ENCODE measurements around the gene CAMK1G.

Gene CAMK1G

GRCh38 chr1:209576392-209577197 is 6.9 kb upstream of the CAMK1G start:
- no peak for DNase-seq (ENCODE audit: low read depth)
- TF ChIP-seq CTCF (IDR thresholded peaks at IDR 0.05; ENCODE audit: control insufficient read depth, extremely low read depth, insufficient read depth): peak; percentile 99
- H3K4me3 ChIP-seq (ENCODE audit: low read depth, low read length): no peak overlapping the region

- TF ChIP-seq CTCF (IDR thresholded peaks at IDR 0.05; ENCODE audit: control insufficient read depth, extremely low read depth, insufficient read depth): no peak
- H3K4me3 ChIP-seq (ENCODE audit: low read depth, low read length): no peak overlapping the region
- no peak for DNase-seq (ENCODE audit: low read depth)
Observed at GRCh38 chr1:209577346-209577745, 6.2 kb upstream of the CAMK1G start.

GRCh38 chr1:209580577-209580976 is 2.9 kb upstream of the CAMK1G start:
- no peak for TF ChIP-seq CTCF (IDR thresholded peaks at IDR 0.05; ENCODE audit: control insufficient read depth, extremely low read depth, insufficient read depth)
- DNase-seq (ENCODE audit: low read depth): no peak
- no peak overlapping the region for H3K4me3 ChIP-seq (ENCODE audit: low read depth, low read length)

GRCh38 chr1:209584231-209584672 is 738 bp downstream of the CAMK1G start:
- H3K4me3 ChIP-seq (ENCODE audit: low read depth, low read length): no peak overlapping the region
- no peak for TF ChIP-seq CTCF (IDR thresholded peaks at IDR 0.05; ENCODE audit: control insufficient read depth, extremely low read depth, insufficient read depth)

GRCh38 chr1:209585197-209585596 is 1.7 kb downstream of the CAMK1G start:
- no peak for TF ChIP-seq CTCF (IDR thresholded peaks at IDR 0.05; ENCODE audit: control insufficient read depth, extremely low read depth, insufficient read depth)
- DNase-seq (ENCODE audit: low read depth): no peak

More at GRCh38 chr1:209584231-209584672, 738 bp downstream of the CAMK1G start:
- DNase-seq (ENCODE audit: low read depth): no peak

GRCh38 chr1:209585672-209586071 is 2.2 kb downstream of the CAMK1G start:
- no peak overlapping the region for H3K4me3 ChIP-seq (ENCODE audit: low read depth, low read length)
- DNase-seq (ENCODE audit: low read depth): no peak
- peak; percentile 37; the same call in 1 of the 2 replicates for TF ChIP-seq CTCF (IDR thresholded peaks at IDR 0.05; ENCODE audit: control insufficient read depth, extremely low read depth, insufficient read depth)

More at GRCh38 chr1:209585197-209585596, 1.7 kb downstream of the CAMK1G start:
- no peak overlapping the region for H3K4me3 ChIP-seq (ENCODE audit: low read depth, low read length)
